Endodermal cell (in vitro differentiated cells): ENCODE measurements around the gene MBTD1. TPM values are rescaled to one million over a fixed set of nuclear protein-coding genes. Genes with fewer than 3 reads are reported as not detected.
"Not testable (repeated sequence)": the region's sequence is repeated elsewhere in the genome, so short reads cannot be mapped to it uniquely, and the experiment has no call there.

Experiments
- DNase-seq: peaks from one replicate; pipeline ENCODE4 v3.0.0-alpha.2; 2017
- H3K27ac ChIP-seq: 2 replicates; pipeline ENCODE4 v1.5.1; 2013; ENCODE audit warnings: mild to moderate bottlenecking, low read depth, low read length, moderate library complexity
- H3K27me3 ChIP-seq: 2 replicates; pipeline ENCODE4 v1.6.1; 2013; ENCODE audit warnings: mild to moderate bottlenecking, low read length, moderate library complexity; ENCODE audit not compliant: insufficient read depth, control insufficient read depth, poor library complexity, severe bottlenecking
- H3K36me3 ChIP-seq: 2 replicates; pipeline ENCODE4 v1.7.0; 2013; ENCODE audit warnings: mild to moderate bottlenecking, low read length, moderate library complexity; ENCODE audit not compliant: control insufficient read depth, insufficient read depth
- H3K4me1 ChIP-seq: one replicate; pipeline ENCODE4 v1.7.0; 2013; ENCODE audit warnings: low read length; ENCODE audit not compliant: control insufficient read depth, insufficient read depth
- H3K4me3 ChIP-seq: 2 replicates; pipeline ENCODE4 v1.5.1; 2013; ENCODE audit warnings: mild to moderate bottlenecking, low read length, moderate library complexity
- H3K9ac ChIP-seq: 2 replicates; pipeline ENCODE4 v1.6.1; 2013; ENCODE audit warnings: mild to moderate bottlenecking, low read length, moderate library complexity; ENCODE audit not compliant: poor library complexity, severe bottlenecking; ENCODE audit errors: extremely low read depth
- H3K9me3 ChIP-seq: 2 replicates; pipeline ENCODE4 v1.6.1; 2013; ENCODE audit warnings: mild to moderate bottlenecking, low read length, moderate library complexity; ENCODE audit not compliant: control insufficient read depth
- H3K27ac Mint-ChIP-seq: 2 replicates; pipeline ENCODE4 v1.8.0; 2020; ENCODE audit warnings: mixed read lengths
- H3K27me3 Mint-ChIP-seq: 2 replicates; pipeline ENCODE4 v1.8.0; 2021; ENCODE audit warnings: mild to moderate bottlenecking, mixed read lengths; ENCODE audit not compliant: insufficient read depth
- H3K36me3 Mint-ChIP-seq: 2 replicates; pipeline ENCODE4 v1.8.0; 2020; ENCODE audit warnings: low read depth, mixed read lengths
- H3K4me1 Mint-ChIP-seq: 2 replicates; pipeline ENCODE4 v1.8.0; 2020; ENCODE audit warnings: mixed read lengths
- H3K4me3 Mint-ChIP-seq: 2 replicates; pipeline ENCODE4 v1.8.0; 2020; ENCODE audit warnings: mild to moderate bottlenecking, moderate library complexity, mixed read lengths
- H3K9me3 Mint-ChIP-seq: 2 replicates; pipeline ENCODE4 v1.8.0; 2020; ENCODE audit warnings: mild to moderate bottlenecking, mixed read lengths
- CTCF ChIP-seq: fragments of 200-600 bp; sonication (generic); conservative IDR thresholded peaks from 2 replicates; pipeline ENCODE4 v1.5.0; 2021; ENCODE audit warnings: antibody characterized with exemption, mild to moderate bottlenecking
- WGBS, 2 experiments: methylation state at CpG; one replicate each; pipeline versions ENCODE4 v1.1.5 to v1.1.7; 2013; ENCODE audit warnings: missing lambda C conversion rate in 2 of 2, mixed read lengths in 1 of 2; ENCODE audit not compliant: insufficient coverage in 1 of 2, insufficient read length in 1 of 2; 5-methylcytosine and 5-hydroxymethylcytosine counted together
- total RNA-seq, 2 donors: library from RNA; stranded (reverse); fragmentation: NEBNext Ultra II Directional in 1 of 2; extraction: Animal tissue kit (Norgen Biotek cat#: 25700) in 1 of 2; gene quantifications; 2 replicates in 1 of 2; 3 replicates in 1 of 2; pipeline ENCODE4 v1.2.1, GENCODE V29; 2021

Gene MBTD1
- total RNA-seq, 2 donors from 2014 or later = 33.6 to 37.7 TPM

- peaks cover 74% of the 10 kb centered on the region for H3K36me3 Mint-ChIP-seq
- H3K4me1 Mint-ChIP-seq = no peaks in the 10 kb centered on the region
- 98 to 100% methylated on average over 1 of the region's 1 CpG for WGBS, 2 experiments
- no peaks in the 10 kb centered on the region for H3K27me3 Mint-ChIP-seq
- H3K36me3 ChIP-seq = peaks cover 85% of the 10 kb centered on the region
- DNase-seq = no peak
- H3K9me3 ChIP-seq = no peaks in the 10 kb centered on the region
- no peak overlapping the region for H3K4me3 Mint-ChIP-seq
- no peak overlapping the region for H3K27ac ChIP-seq
- no peak overlapping the region for H3K4me3 ChIP-seq
- no peaks in the 10 kb centered on the region for H3K4me1 ChIP-seq
- no peaks in the 10 kb centered on the region for H3K27me3 ChIP-seq
- no peak overlapping the region for H3K9ac ChIP-seq
- no peaks in the 10 kb centered on the region for H3K9me3 Mint-ChIP-seq
- H3K27ac Mint-ChIP-seq = no peak overlapping the region
- no peak for TF ChIP-seq CTCF
These were observed 13.0 kb upstream of the MBTD1 start for GRCh38 chr17:51272812-51273211.

GRCh38 chr17:51270636-51271035 lies 10.8 kb upstream of the MBTD1 start:
- TF ChIP-seq CTCF = no peak
- Mint-ChIP-seq H3K27ac (no peak overlapping the region), H3K9me3 (no peaks in the 10 kb centered on the region), H3K4me3 (no peak overlapping the region), H3K27me3 (no peaks in the 10 kb centered on the region), H3K4me1 (no peaks in the 10 kb centered on the region), H3K36me3 (peaks cover 71% of the 10 kb centered on the region)
- H3K9me3 ChIP-seq = no peaks in the 10 kb centered on the region
- no peaks in the 10 kb centered on the region for H3K27me3 ChIP-seq
- DNase-seq = no peak
- no peak overlapping the region for H3K9ac ChIP-seq
- no peak overlapping the region for H3K4me3 ChIP-seq
- no peaks in the 10 kb centered on the region for H3K4me1 ChIP-seq
- H3K27ac ChIP-seq = no peak overlapping the region
- no CpG with 5 or more reads among the region's 1 CpG for WGBS, 2 experiments
- peaks cover 85% of the 10 kb centered on the region for H3K36me3 ChIP-seq

GRCh38 chr17:51269991-51270390 lies 10.1 kb upstream of the MBTD1 start:
- 93 to 98% methylated on average over 5 to 6 of the region's 6 CpGs for WGBS, 2 experiments
- peaks cover 68% of the 10 kb centered on the region for H3K36me3 Mint-ChIP-seq
- no peaks in the 10 kb centered on the region for H3K27me3 ChIP-seq

GRCh38 chr17:51264466-51264865 lies 4.6 kb upstream of the MBTD1 start:
- H3K9me3 Mint-ChIP-seq, H3K27me3 ChIP-seq, H3K27ac Mint-ChIP-seq, H3K9ac ChIP-seq, H3K4me3 ChIP-seq, H3K4me1 Mint-ChIP-seq, DNase-seq, H3K9me3 ChIP-seq, H3K27me3 Mint-ChIP-seq, H3K4me1 ChIP-seq, H3K27ac ChIP-seq, H3K4me3 Mint-ChIP-seq: not testable (repeated sequence)
- H3K36me3 Mint-ChIP-seq = peaks cover 56% of the 10 kb centered on the region
- 75% methylated on average over 4 of the region's 4 CpGs; no CpG with 5 or more reads in 1 of the 2 experiments for WGBS, 2 experiments
- peaks cover 61% of the 10 kb centered on the region for H3K36me3 ChIP-seq

More at GRCh38 chr17:51269991-51270390, 10.1 kb upstream of the MBTD1 start:
- no peak overlapping the region for H3K4me3 ChIP-seq
- no peaks in the 10 kb centered on the region for H3K27me3 Mint-ChIP-seq
- H3K36me3 ChIP-seq = peaks cover 83% of the 10 kb centered on the region
- H3K4me1 ChIP-seq = no peaks in the 10 kb centered on the region
- no peak overlapping the region for H3K4me3 Mint-ChIP-seq
- no peaks in the 10 kb centered on the region for H3K4me1 Mint-ChIP-seq
- no peak for DNase-seq
- no peak overlapping the region for H3K27ac Mint-ChIP-seq
- TF ChIP-seq CTCF = no peak
- no peak overlapping the region for H3K27ac ChIP-seq
- no peaks in the 10 kb centered on the region for H3K9me3 Mint-ChIP-seq
- H3K9me3 ChIP-seq = no peaks in the 10 kb centered on the region
- H3K9ac ChIP-seq = no peak overlapping the region
